GM12878 (cell line): ENCODE results near the gene PAPLN. TPM values are rescaled to one million over a fixed set of nuclear protein-coding genes. Genes with fewer than 3 reads are reported as not detected.

Experiments used
- ATAC-seq: fragments of 200-7000 bp; cut with Tn5 transposase; 3 replicates; pipeline ENCODE4 v1.9.1; 2020; ENCODE audit warnings: mild to moderate bottlenecking, moderate library complexity
- BruUV-seq: library from RNA; stranded (reverse); fragments of 400-500 nt; replicated peaks from 2 replicates; lab custom pipeline; 2021; lab: Mats Ljungman, UMichigan
- CTCF ChIA-PET: fragments of 300-600 bp; sonication (Branson Sonifier 250); formaldehyde crosslinking; extraction: SDS; loops from one replicate; lab custom pipeline; 2021; ENCODE audit warnings: inconsistent platforms; lab: Yijun Ruan, JAX
- POLR2A ChIA-PET: fragments of 350-600 bp; formaldehyde crosslinking; extraction: SDS; loops from one replicate; lab custom pipeline; 2021; ENCODE audit warnings: inconsistent platforms; lab: Charles Lee
- RAD21 ChIA-PET: fragments of 300-600 bp; sonication (Branson Sonifier 250); formaldehyde crosslinking; loops from one replicate; lab custom pipeline; 2023; ENCODE audit warnings: antibody characterized with exemption; ENCODE audit not compliant: unreplicated experiment; lab: Charles Lee
- SMC1A ChIA-PET: fragments of 300-600 bp; sonication (Branson Sonifier 250); formaldehyde crosslinking; loops from one replicate; lab custom pipeline; 2023; ENCODE audit not compliant: unreplicated experiment, uncharacterized antibody; lab: Charles Lee
- DNase-seq: peaks from one replicate; pipeline ENCODE4 v3.0.0-alpha.2; 2011; ENCODE audit warnings: low read depth, low spot score
- FAIRE-seq: peaks from 3 replicates; lab custom pipeline; 2011; peaks lifted over from hg19 to GRCh38; lab: Jason Lieb, UNC
- H2AFZ ChIP-seq: 2 replicates; pipeline ENCODE4 v1.6.0; 2011; ENCODE audit warnings: low read depth, low read length, control low read depth; ENCODE audit not compliant: control insufficient read depth
- H3K27ac ChIP-seq: 2 replicates; pipeline ENCODE4 v1.5.1; 2011; ENCODE audit warnings: control low read depth; ENCODE audit not compliant: control insufficient read depth, insufficient read depth
- H3K27me3 ChIP-seq, 2 experiments: replicated peaks in 1 of 2; 2 replicates each; pipeline versions ENCODE4 v1.6.0 to v1.6.1; 2011; ENCODE audit warnings: low read length in 1 of 2; ENCODE audit not compliant: control insufficient read depth in 2 of 2, insufficient read depth in 2 of 2
- H3K36me3 ChIP-seq, 2 experiments: 2 replicates each; pipeline ENCODE4 v1.5.1; 2011; ENCODE audit warnings: low read length in 1 of 2; ENCODE audit not compliant: control insufficient read depth in 2 of 2, insufficient read depth in 2 of 2
- H3K4me1 ChIP-seq: 2 replicates; pipeline ENCODE4 v1.6.1; 2011; ENCODE audit warnings: mild to moderate bottlenecking, low read length, moderate library complexity, mixed read lengths; ENCODE audit not compliant: control insufficient read depth, insufficient read depth
- H3K4me2 ChIP-seq: 2 replicates; pipeline ENCODE4 v1.6.0; 2011; ENCODE audit warnings: control low read depth; ENCODE audit not compliant: control insufficient read depth, insufficient read depth
- H3K4me3 ChIP-seq: fragments of 200-600 bp; sonication (generic); 2 replicates; pipeline ENCODE4 v1.5.1; 2016
- H3K79me2 ChIP-seq: 2 replicates; pipeline ENCODE4 v1.6.0; 2011; ENCODE audit warnings: low read length; ENCODE audit not compliant: control insufficient read depth, insufficient read depth
- H3K9ac ChIP-seq: 2 replicates; pipeline ENCODE4 v1.8.0; 2011; ENCODE audit warnings: low read length, control low read depth, mixed read lengths; ENCODE audit not compliant: control insufficient read depth, insufficient read depth
- H3K9me3 ChIP-seq: replicated peaks from 3 replicates; pipeline ENCODE4 v1.5.1; 2011; ENCODE audit warnings: mild to moderate bottlenecking, low read length; ENCODE audit not compliant: control insufficient read depth, insufficient read depth
- H4K20me1 ChIP-seq: 2 replicates; pipeline ENCODE4 v1.6.0; 2011; ENCODE audit not compliant: control insufficient read depth, insufficient read depth
- ATF2 ChIP-seq: IDR thresholded peaks from 2 replicates; pipeline ENCODE4 v1.6.1; 2012; ENCODE audit warnings: low read length, inconsistent platforms
- BACH1 ChIP-seq: fragments of 450-650 bp; IDR thresholded peaks from 2 replicates; pipeline ENCODE4 v1.6.1; 2017; ENCODE audit warnings: mild to moderate bottlenecking, borderline replicate concordance
- BHLHE40 ChIP-seq, 2 experiments: fragments of 450-650 bp in 1 of 2; IDR thresholded peaks; 2 replicates each; pipeline ENCODE4 v1.6.1; 2011 to 2017; ENCODE audit warnings: low read depth in 2 of 2, borderline replicate concordance in 1 of 2, improper control_type of control experiment in 1 of 2, low read length in 1 of 2, mild to moderate bottlenecking in 1 of 2
- KAT2A ChIP-seq: conservative IDR thresholded peaks from 2 replicates; pipeline ENCODE4 v1.6.1; 2011; ENCODE audit warnings: low read depth, low read length; ENCODE audit not compliant: control insufficient read depth
- SUZ12 ChIP-seq: fragments of 200-600 bp; sonication (generic); IDR thresholded peaks from one replicate; pipeline ENCODE4 v1.6.1; 2018; ENCODE audit warnings: antibody characterized with exemption, mild to moderate bottlenecking; ENCODE audit not compliant: unreplicated experiment
- WGBS: methylation state at CpG from one replicate; pipeline ENCODE4 v1.1.6; 2016; ENCODE audit warnings: low lambda C conversion rate; ENCODE audit not compliant: insufficient replicate concordance, insufficient coverage; ENCODE audit errors: missing lambda C conversion rate; 5-methylcytosine and 5-hydroxymethylcytosine counted together
- in situ Hi-C: fragments of 300-500 bp; cut with MboI; formaldehyde crosslinking; loops from 9 replicates; pipeline ENCODE4 v1.14.3; 2018; ENCODE audit warnings: mixed read lengths
- intact Hi-C: fragments of 100-400 bp; cut with micrococcal nuclease; formaldehyde crosslinking; loops from one replicate; pipeline ENCODE4 v1.14.2; 2022; ENCODE audit not compliant: unreplicated experiment
- polyA plus RNA-seq, 11 experiments: library from polyadenylated mRNA; depleted of rRNA in 4 of 11; unstranded in 6 of 11; stranded (reverse) in 5 of 11; fragments of >200 nt; fragmentation: Nextera tagmentation in 4 of 11; fragmentation: Illumina TruSeq in 1 of 11; extraction: Ambion mirVana in 4 of 11; extraction: Trizol in 1 of 11; gene quantifications; 1 replicate in 1 of 11; 2 replicates in 10 of 11; pipeline versions ENCODE4 v1.2.1 to v1.2.3, GENCODE V29; 2011 to 2016; ENCODE audit warnings: inconsistent platforms in 2 of 11, missing spikeins in 2 of 11, low read depth in 1 of 11
- total RNA-seq, 4 experiments: library from RNA; depleted of rRNA in 3 of 4; stranded (reverse); fragments of >200 nt in 3 of 4; fragmentation: Illumina TruSeq in 1 of 4; extraction: Trizol in 1 of 4; gene quantifications; 2 replicates each; pipeline versions ENCODE4 v1.2.1 to v1.2.3, GENCODE V29; 2013 to 2021

The PAPLN gene
- total and polyA plus RNA-seq, 10 of the 15 experiments (the other 5 are each of a cell fraction or from before 2014, with no cell fraction given) = 1.8 to 19.8 (median 7.4) TPM

- H3K4me3 ChIP-seq = no peak overlapping the region
- peaks cover 47% of the 10 kb centered on the region for H3K4me1 ChIP-seq
- TF ChIP-seq BHLHE40 (IDR thresholded peaks at IDR 0.05; ENCODE audit: borderline replicate concordance in 1 of 2, low read depth in 2 of 2, low read length in 1 of 2) (peak in 1 of 2 experiments; percentile 7; a peak in 1 of 4 replicates), KAT2A (no peak), BACH1 (no peak), SUZ12 (peak; percentile 93), ATF2 (no peak)
- no peak overlapping the region for H2AFZ ChIP-seq
- ChIA-PET SMC1A (interaction anchor here (1.1 to 2.0 kb wide), 2 partner anchors 16 to 50 kb away, joined by 3 to 8 read pairs; no protein-coding TSS in a partner anchor), POLR2A (interaction anchor here (1.3 to 1.4 kb wide), 2 partner anchors 17 to 47 kb away, joined by 3 to 4 read pairs; no protein-coding TSS in a partner anchor), CTCF (interaction anchor here (0.7 to 1.1 kb wide), 2 partner anchors 15 to 232 kb away, joined by 4 read pairs; no protein-coding TSS in a partner anchor), RAD21 (interaction anchor here (0.8 kb wide), 1 partner anchor 51 kb away, joined by 3 read pairs; no protein-coding TSS in a partner anchor)
- no peak for ATAC-seq
- BruUV-seq = no TSS peak
- H4K20me1 ChIP-seq = 0 out of 2 replicates have a peak, but pooled peaks cover 4% of the 10 kb centered on the region
- 37% methylated on average over 46 of the region's 48 CpGs for WGBS
- no peaks in the 10 kb centered on the region for H3K79me2 ChIP-seq
- H3K9me3 ChIP-seq = no peaks in the 10 kb centered on the region; the same call in 2 of the 3 replicates
- H3K4me2 ChIP-seq = no peak overlapping the region
- in situ Hi-C loops (no loop called here), intact Hi-C loops (no loop called here)
- H3K27ac ChIP-seq = no peak overlapping the region
- FAIRE-seq = no peak
- no peak overlapping the region for H3K9ac ChIP-seq
- no peak for DNase-seq
- peaks cover 8 to 26% of the 10 kb centered on the region in 2 experiments for H3K27me3 ChIP-seq
- H3K36me3 ChIP-seq = no peaks in the 10 kb centered on the region
Observed at GRCh38 chr14:73239393-73240241, 2.3 kb downstream of the PAPLN start.
